ENCODE measurements around the gene LY6G6F. TPM values are rescaled to one million over a fixed set of nuclear protein-coding genes. Genes with fewer than 3 reads are reported as not detected.

LY6G6F gene
- total and polyA plus RNA-seq, 4 donors = 0.21 to 2.2 TPM; not detected in 2

DNA sequence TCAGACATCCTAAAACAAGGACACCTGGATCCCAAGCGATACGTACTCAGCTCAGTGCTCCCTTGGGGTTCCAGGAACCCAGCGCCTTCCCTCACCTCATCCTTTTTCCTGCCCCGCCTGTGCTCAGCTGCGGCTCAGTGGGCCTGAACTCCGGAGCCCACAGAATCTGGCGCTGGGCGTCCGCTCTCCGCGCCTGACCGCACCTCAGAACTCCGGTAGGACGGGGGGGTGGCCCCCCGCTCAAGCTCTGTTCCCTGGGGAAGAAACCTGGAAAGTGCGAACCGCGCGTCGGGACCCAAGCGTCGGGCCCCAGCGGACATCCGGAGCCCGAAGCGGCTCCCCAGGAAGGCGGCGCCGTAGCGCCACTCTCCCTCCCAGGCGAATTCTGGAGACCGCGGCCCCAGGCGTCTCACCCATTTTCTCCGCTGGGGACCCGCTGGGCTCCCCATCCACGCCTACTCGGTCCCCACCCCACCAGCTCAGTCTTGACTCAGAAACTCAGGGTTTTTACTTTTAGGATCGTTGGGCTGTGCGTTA is 25.5 kb upstream of the LY6G6F start:
- H3K9ac ChIP-seq (ENCODE audit: insufficient read depth in 1 of 2, low read length in 2 of 2) = peak overlapping the region in 1 of 2 donors; percentile 71
- H3K4me3 ChIP-seq = peak overlapping the region; percentile 26
- peak; percentile 38 for ATAC-seq (ENCODE audit: insufficient read depth, low FRiP score)
- 0 to 1% methylated on average over 40 of the region's 40 CpGs for WGBS, 2 donors
- no peaks in the 10 kb centered on the region for H3K27me3 ChIP-seq (ENCODE audit: control insufficient read depth in 3 of 3, insufficient read depth in 3 of 3, low read length in 2 of 3)
- peaks cover 0 to 23% (median 4%) of the 10 kb centered on the region in 5 donors for H3K4me1 ChIP-seq (ENCODE audit: control insufficient read depth in 5 of 5, insufficient read depth in 5 of 5, low read length in 5 of 5)
- H3K9me3 ChIP-seq (ENCODE audit: control insufficient read depth in 4 of 4, insufficient read depth in 3 of 4, low read length in 3 of 4) = no peaks in the 10 kb centered on the region
- peak; percentile 52 to 63 (median 58) for DNase-seq
- TF ChIP-seq, protein P1, sequence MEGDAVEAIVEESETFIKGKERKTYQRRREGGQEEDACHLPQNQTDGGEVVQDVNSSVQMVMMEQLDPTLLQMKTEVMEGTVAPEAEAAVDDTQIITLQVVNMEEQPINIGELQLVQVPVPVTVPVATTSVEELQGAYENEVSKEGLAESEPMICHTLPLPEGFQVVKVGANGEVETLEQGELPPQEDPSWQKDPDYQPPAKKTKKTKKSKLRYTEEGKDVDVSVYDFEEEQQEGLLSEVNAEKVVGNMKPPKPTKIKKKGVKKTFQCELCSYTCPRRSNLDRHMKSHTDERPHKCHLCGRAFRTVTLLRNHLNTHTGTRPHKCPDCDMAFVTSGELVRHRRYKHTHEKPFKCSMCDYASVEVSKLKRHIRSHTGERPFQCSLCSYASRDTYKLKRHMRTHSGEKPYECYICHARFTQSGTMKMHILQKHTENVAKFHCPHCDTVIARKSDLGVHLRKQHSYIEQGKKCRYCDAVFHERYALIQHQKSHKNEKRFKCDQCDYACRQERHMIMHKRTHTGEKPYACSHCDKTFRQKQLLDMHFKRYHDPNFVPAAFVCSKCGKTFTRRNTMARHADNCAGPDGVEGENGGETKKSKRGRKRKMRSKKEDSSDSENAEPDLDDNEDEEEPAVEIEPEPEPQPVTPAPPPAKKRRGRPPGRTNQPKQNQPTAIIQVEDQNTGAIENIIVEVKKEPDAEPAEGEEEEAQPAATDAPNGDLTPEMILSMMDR (IDR thresholded peaks at IDR 0.05; ENCODE audit: control extremely low read depth, extremely low read depth) = no peak
- H3K36me3 ChIP-seq (ENCODE audit: control insufficient read depth in 4 of 4, insufficient read depth in 4 of 4, low read length in 4 of 4) = peaks cover 0 to under 1% (median under 1%) of the 10 kb centered on the region in 4 donors
- H3K27ac ChIP-seq (ENCODE audit: low read depth in 1 of 2, low read length in 1 of 2) = peak overlapping the region in 1 of 2 donors; percentile 86

DNA sequence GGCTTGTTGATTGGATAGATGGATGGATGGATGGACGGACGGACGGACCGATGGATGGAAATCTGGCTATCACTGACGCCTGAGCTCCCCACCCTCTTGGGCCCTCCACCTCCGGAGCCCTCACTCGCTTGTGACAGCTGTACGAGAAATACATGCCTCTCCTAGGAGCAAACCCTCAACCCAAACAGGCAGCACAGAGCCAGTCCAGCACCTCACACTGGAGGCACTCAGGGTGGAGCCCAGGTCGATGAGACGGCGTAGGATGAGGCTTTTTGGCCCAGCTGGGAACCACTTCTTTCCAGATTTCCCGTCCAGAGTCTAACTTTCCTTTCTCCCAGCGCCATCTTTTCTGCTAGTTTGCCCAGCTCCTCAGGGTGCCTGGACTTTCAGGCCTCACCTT is 23.1 kb upstream of the LY6G6F start:
- no peak overlapping the region for H3K4me3 ChIP-seq
- peaks cover 7 to 18% (median 13%) of the 10 kb centered on the region in 4 donors for H3K36me3 ChIP-seq (ENCODE audit: control insufficient read depth in 4 of 4, insufficient read depth in 4 of 4, low read length in 4 of 4)
- 81 to 90% methylated on average over 13 of the region's 13 CpGs for WGBS, 2 donors
- peak in 2 of 3 donors; percentile 13 to 18 for DNase-seq
- H3K9ac ChIP-seq (ENCODE audit: insufficient read depth in 1 of 2, low read length in 2 of 2) = peak overlapping the region in 1 of 2 donors; percentile 28
- ATAC-seq (ENCODE audit: insufficient read depth, low FRiP score) = no peak
- H3K4me1 ChIP-seq (ENCODE audit: control insufficient read depth in 5 of 5, insufficient read depth in 5 of 5, low read length in 5 of 5) = peaks cover 0 to 23% (median 4%) of the 10 kb centered on the region in 5 donors
- no peak overlapping the region for H3K27ac ChIP-seq (ENCODE audit: low read depth in 1 of 2, low read length in 1 of 2)
- no peaks in the 10 kb centered on the region for H3K9me3 ChIP-seq (ENCODE audit: control insufficient read depth in 4 of 4, insufficient read depth in 3 of 4, low read length in 3 of 4)
- TF ChIP-seq, protein P1 (IDR thresholded peaks at IDR 0.05; ENCODE audit: control extremely low read depth, extremely low read depth) = no peak
- no peaks in the 10 kb centered on the region for H3K27me3 ChIP-seq (ENCODE audit: control insufficient read depth in 3 of 3, insufficient read depth in 3 of 3, low read length in 2 of 3)

DNA sequence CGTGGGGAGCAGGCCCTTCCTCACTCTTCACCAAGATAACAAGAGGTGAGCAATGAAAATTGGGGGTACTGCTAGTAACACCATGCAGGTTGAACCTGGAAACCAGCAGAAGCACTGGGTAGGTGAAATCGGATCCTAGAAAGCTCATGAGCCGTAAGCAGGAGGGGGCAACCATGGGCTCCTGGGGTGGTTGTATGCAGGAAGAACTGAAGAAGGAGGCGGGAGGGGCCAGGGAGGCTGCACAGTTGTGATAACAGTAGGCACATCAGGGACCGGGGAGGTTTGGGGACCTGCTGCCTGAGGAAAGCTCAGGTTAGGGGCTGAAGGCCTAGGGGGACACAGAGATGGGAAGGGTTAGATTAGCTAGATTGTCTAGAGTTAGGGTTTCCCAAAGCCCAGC is 20.2 kb upstream of the LY6G6F start:
- no peak for DNase-seq
- H3K9me3 ChIP-seq (ENCODE audit: control insufficient read depth in 4 of 4, insufficient read depth in 3 of 4, low read length in 3 of 4) = no peaks in the 10 kb centered on the region
- H3K27me3 ChIP-seq (ENCODE audit: control insufficient read depth in 3 of 3, insufficient read depth in 3 of 3, low read length in 2 of 3) = no peaks in the 10 kb centered on the region
- H3K9ac ChIP-seq (ENCODE audit: insufficient read depth in 1 of 2, low read length in 2 of 2) = no peak overlapping the region
- H3K4me1 ChIP-seq (ENCODE audit: control insufficient read depth in 5 of 5, insufficient read depth in 5 of 5, low read length in 5 of 5) = peaks cover 0 to 11% (median 0%) of the 10 kb centered on the region in 5 donors
- H3K4me3 ChIP-seq = no peak overlapping the region
- no peak for ATAC-seq (ENCODE audit: insufficient read depth, low FRiP score)
- TF ChIP-seq, protein P1 (IDR thresholded peaks at IDR 0.05; ENCODE audit: control extremely low read depth, extremely low read depth) = no peak
- no peak overlapping the region for H3K27ac ChIP-seq (ENCODE audit: low read depth in 1 of 2, low read length in 1 of 2)
- peaks cover 8 to 43% (median 23%) of the 10 kb centered on the region in 4 donors for H3K36me3 ChIP-seq (ENCODE audit: control insufficient read depth in 4 of 4, insufficient read depth in 4 of 4, low read length in 4 of 4)
- 86 to 88% methylated on average over 5 of the region's 5 CpGs for WGBS, 2 donors

DNA sequence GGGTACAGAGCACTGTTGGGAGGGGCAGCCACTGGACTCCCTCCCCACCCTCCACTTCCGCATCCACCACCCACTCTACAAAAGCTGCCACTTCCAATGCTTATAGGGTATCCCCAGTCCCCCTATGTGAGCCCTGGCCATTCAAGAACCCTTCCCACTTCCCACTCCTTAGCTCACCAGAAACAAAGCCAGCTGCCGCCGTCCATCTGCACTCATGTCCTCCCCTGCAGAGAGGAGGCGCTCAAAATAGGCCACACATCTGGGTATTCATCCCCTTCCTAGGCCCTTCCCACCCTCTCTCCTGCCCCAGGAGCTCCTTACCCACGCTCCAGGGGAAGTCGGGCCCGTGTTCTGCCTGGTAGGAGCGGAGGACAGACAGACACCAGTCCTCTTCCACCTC is 19.3 kb upstream of the LY6G6F start:
- no peak overlapping the region for H3K9ac ChIP-seq (ENCODE audit: insufficient read depth in 1 of 2, low read length in 2 of 2)
- no peak for ATAC-seq (ENCODE audit: insufficient read depth, low FRiP score)

More for the DNA sequence above, 19.3 kb upstream of the LY6G6F start:
- peaks cover 9 to 47% (median 23%) of the 10 kb centered on the region in 4 donors for H3K36me3 ChIP-seq (ENCODE audit: control insufficient read depth in 4 of 4, insufficient read depth in 4 of 4, low read length in 4 of 4)
- peaks cover 0 to 8% (median 0%) of the 10 kb centered on the region in 5 donors for H3K4me1 ChIP-seq (ENCODE audit: control insufficient read depth in 5 of 5, insufficient read depth in 5 of 5, low read length in 5 of 5)
- no peak overlapping the region for H3K4me3 ChIP-seq
- 89 to 95% methylated on average over 8 of the region's 8 CpGs for WGBS, 2 donors
- H3K27me3 ChIP-seq (ENCODE audit: control insufficient read depth in 3 of 3, insufficient read depth in 3 of 3, low read length in 2 of 3) = no peaks in the 10 kb centered on the region
- DNase-seq = no peak
- TF ChIP-seq, protein P1 (IDR thresholded peaks at IDR 0.05; ENCODE audit: control extremely low read depth, extremely low read depth) = no peak
- no peaks in the 10 kb centered on the region for H3K9me3 ChIP-seq (ENCODE audit: control insufficient read depth in 4 of 4, insufficient read depth in 3 of 4, low read length in 3 of 4)
- H3K27ac ChIP-seq (ENCODE audit: low read depth in 1 of 2, low read length in 1 of 2) = no peak overlapping the region
